Measurements from ENCODE around the gene OR2A7. TPM values are rescaled to one million over a fixed set of nuclear protein-coding genes. Genes with fewer than 3 reads are reported as not detected.
"Not testable (repeated sequence)": the region's sequence is repeated elsewhere in the genome, so short reads cannot be mapped to it uniquely, and the experiment has no call there.

The OR2A7 gene
- total RNA-seq, 3 donors from 2014 or later (not counting 1 experiment from before 2014, with no cell fraction given) = 0.73 to 1.4 TPM; not detected in 1

DNA sequence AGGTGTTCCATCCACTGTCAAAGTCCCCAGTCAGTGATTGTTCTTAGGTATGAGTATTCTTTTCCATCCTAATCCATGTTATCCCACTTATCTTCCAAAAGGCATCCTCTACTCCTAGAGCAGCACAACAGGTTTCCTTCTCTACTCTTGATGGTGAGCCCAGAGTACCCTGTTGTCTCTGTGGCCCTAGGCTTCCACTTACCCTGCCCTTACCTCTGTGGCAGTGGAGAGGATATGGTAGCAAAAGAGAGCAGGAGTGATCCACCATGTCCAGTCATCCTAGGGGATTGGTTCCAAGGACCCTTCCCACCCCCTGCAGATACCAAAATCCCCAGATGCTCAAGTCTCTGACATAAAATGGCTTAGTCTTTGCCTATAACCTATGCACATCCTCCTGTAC lies 47.4 kb downstream of the OR2A7 start:
- H3K27me3 Mint-ChIP-seq (ENCODE audit: low read depth in 2 of 2); H3K9me3 ChIP-seq (ENCODE audit: control insufficient read depth, insufficient read depth, low read length); H3K27ac Mint-ChIP-seq; H3K4me3 ChIP-seq (ENCODE audit: low read length); H3K9me3 Mint-ChIP-seq; H3K36me3 Mint-ChIP-seq; H3K4me3 Mint-ChIP-seq; H3K36me3 ChIP-seq (ENCODE audit: control insufficient read depth, insufficient read depth, low read length); DNase-seq; ATAC-seq; H3K27me3 ChIP-seq (ENCODE audit: control insufficient read depth, insufficient read depth, low read length); H3K4me1 Mint-ChIP-seq; H3K4me1 ChIP-seq (ENCODE audit: control insufficient read depth, insufficient read depth, low read length); H3K27ac ChIP-seq (ENCODE audit: low read length); intact Hi-C loops (cut with micrococcal nuclease): not testable (repeated sequence)

Other genes with a start within 250 kb of the OR2A7 start
- gene OR2A5, start 215.8 kb downstream of the OR2A7 start, total RNA-seq = not detected
- gene OR2A25, start 195.0 kb downstream of the OR2A7 start, total RNA-seq = not detected
- not detected for gene OR2A12, start 178.5 kb downstream of the OR2A7 start, total RNA-seq
- gene OR2A2, start 155.2 kb downstream of the OR2A7 start, total RNA-seq = not detected
- gene OR2A14, start 141.6 kb downstream of the OR2A7 start, total RNA-seq = not detected
- gene CTAGE4, start 81.3 kb downstream of the OR2A7 start, total RNA-seq = under 1 TPM in 2 of 3 donors, not detected in 1; 0.33 to 0.40 TPM
- gene ARHGEF35, start 69.0 kb downstream of the OR2A7 start, total RNA-seq = 1 to 10 TPM in 2 of 3 donors, under 1 TPM in 1; 0.50 to 2.4 (median 1.2) TPM
- not detected for gene OR2A42, start 25.2 kb downstream of the OR2A7 start, total RNA-seq
- gene CTAGE8, start 4.5 kb upstream of the OR2A7 start, total RNA-seq = under 1 TPM in 2 of 3 donors, not detected in 1; 0.33 to 0.66 TPM
- gene OR2A1, start 47.6 kb upstream of the OR2A7 start, total RNA-seq = not detected
- gene ARHGEF5, start 90.6 kb upstream of the OR2A7 start, total RNA-seq = 1 to 10 TPM; 1.2 to 2.1 (median 1.8) TPM
- not detected for gene NOBOX, start 138.9 kb upstream of the OR2A7 start, total RNA-seq

Data from natural killer cell (primary cell).